Stimulated activated CD4-positive, alpha-beta T cell treated with anti-CD3 and anti-CD28 coated beads, Interleukin-12 subunit alpha, Interleukin-12 subunit beta, amount 100 ng/mL, for 4 hours (primary cell): ENCODE results near the gene MYRIP.

Experiments used
- DNase-seq: peaks from one replicate; pipeline ENCODE4 v3.0.0-alpha.2; 2020

The MYRIP gene

DNA sequence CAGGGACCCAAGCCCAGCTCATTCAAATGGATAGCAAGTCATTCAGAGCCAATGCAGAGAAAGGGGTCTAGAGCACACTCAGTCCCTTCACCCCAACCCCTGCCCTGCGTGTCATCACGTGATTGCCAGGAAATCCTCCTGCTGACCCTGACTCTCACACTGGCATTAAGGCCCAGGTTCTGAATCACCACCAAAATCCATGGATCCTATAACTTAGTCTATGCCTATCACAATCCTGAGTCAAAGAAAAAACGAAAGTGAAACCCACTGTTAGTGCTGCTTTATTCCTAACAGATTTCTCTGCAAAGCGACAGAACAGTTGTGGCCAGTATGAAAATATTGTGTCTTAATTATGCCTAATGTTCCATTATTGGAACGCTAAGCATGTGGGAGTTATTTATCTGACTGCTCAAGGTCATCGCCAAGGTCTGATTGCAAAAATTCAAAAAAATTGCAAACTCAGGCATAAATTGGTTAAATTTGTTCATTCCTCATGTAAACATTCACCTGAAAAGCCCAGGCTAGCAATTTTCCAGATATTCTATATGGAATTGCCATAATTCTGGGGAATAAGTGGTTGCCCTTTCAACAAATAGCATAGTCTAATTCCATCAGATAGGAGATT lies 391.4 kb downstream of the MYRIP start:
- no peak for DNase-seq

- DNase-seq: no peak
Observed at GRCh38 chr3:40201770-40202169, 392.4 kb downstream of the MYRIP start.

DNA sequence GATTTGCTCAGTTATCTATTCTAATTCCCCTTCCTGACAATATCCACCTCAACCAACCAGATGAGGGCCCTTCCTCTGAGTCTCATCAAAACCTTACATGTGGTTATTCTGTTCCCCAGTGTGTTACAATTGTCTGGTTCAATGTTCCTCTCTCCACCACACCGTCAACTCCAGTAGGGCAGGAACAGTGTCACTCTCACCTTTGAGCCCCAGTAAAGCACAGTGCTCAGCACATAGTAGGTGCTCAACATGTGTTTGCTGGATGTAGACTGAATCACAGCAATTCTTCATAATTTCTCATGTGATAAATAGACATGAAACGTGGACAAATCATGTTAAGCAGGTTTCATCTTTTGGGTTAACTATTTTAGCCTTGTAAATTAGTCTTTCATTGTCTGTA lies 397.1 kb downstream of the MYRIP start:
- no peak for DNase-seq

- no peak for DNase-seq
Observed at GRCh38 chr3:40207796-40208195, 398.4 kb downstream of the MYRIP start.

DNA sequence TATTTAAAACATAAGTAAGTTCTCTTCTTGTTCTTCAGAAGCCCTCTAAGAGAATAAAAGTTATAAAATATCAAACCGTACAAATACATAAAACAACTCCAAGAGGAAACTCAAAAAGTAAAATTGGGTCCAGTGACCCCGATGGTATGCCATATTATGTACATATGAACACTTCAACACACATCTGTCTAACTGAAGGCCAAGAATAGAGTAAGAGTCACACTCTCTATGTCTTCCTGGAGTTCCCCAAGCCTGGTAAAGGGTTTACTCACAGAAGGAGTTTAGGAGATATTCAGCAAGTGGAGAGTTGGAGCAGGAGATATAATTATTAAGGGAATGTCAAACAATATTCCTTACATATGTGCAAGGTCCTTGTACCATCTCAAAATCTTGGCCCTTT lies 398.8 kb downstream of the MYRIP start:
- DNase-seq: no peak

DNA sequence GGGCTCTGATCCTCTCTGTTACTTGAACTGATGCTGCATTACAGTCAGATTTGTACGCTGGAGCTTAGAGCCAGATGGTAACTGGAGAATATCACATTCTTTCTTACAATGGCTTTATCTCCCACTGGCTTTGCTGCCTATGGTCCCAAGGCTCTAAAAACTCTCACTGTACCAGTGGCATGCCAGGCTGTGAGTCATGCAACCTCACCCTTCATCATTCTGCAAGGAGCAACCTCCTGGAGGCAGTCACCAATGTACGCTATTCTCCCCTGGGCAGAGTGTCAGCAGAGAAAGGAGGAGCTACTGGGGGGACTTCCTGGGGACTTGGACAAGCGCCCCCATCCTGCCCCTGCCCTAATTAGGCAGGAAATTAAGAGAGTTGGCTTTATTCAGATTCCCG lies 402.2 kb downstream of the MYRIP start:
- no peak for DNase-seq

DNA sequence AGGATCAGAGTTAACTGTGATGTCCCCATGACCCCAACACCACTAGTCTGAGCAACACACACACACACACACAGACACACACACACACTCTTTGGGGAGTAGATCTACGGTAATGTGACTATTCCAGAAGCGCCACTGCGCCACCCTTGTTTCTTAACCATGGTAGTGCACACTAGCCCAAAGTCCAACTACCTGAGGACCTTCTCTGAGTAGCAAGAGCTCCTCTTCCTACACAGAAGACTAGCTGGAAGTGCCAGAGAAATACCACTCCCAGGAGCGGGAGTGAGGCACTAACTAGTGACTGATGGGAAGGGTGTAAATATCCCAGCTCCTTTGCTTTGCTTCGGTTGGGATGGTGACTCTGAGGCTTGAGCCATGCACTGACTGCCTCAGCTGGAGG lies 404.1 kb downstream of the MYRIP start:
- no peak for DNase-seq

- DNase-seq: no peak
Observed at GRCh38 chr3:40215015-40215414, 405.6 kb downstream of the MYRIP start.

DNA sequence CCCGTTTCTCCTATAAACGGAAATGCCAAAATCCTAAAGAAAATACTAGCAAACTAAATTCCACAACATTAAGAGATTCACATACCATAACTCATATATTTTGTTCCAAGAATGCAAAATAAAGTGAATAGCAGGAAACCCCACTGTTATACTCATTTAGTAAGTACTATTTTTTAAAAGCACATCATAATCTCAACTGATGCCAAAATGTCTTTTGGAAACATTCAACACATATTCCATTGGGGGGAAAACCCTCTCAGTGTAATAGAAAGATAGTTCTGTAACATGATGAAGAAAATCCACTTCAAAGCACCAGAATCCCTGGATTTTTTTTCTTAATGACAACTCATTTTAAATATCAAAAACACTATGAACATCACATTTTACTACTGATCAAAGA lies 407.1 kb downstream of the MYRIP start:
- no peak for DNase-seq

- DNase-seq: no peak
Observed at GRCh38 chr3:40223856-40224255, 414.4 kb downstream of the MYRIP start.

- DNase-seq: no peak
Observed at GRCh38 chr3:40224796-40225515, 415.5 kb downstream of the MYRIP start.

- no peak for DNase-seq
Observed at GRCh38 chr3:40226636-40227035, 417.2 kb downstream of the MYRIP start.

- no peak for DNase-seq
Observed at GRCh38 chr3:40228792-40229350, 419.5 kb downstream of the MYRIP start.

DNA sequence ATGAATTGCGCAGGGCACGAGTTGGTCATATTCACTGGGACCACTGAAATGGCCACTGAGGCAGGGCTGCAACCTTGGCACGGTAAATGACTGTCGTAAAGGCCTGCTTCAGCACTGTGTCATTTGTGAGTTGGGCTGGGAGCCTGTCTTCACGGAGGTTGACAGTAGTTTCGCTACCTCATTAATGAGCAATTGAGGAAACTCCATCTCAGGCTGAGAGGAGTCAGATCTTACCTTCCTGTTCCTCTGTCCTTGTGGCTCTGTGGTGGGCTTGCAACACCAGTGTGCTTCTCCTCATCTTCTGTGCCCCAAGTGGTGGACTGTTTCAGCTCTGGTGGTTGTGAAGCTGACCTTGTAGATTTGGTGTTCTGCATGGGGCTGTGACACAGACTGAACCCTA lies 420.0 kb downstream of the MYRIP start:
- no peak for DNase-seq

- DNase-seq: no peak
Observed at GRCh38 chr3:40229963-40230362, 420.6 kb downstream of the MYRIP start.

- no peak for DNase-seq
Observed at GRCh38 chr3:40230382-40230781, 421.0 kb downstream of the MYRIP start.

DNA sequence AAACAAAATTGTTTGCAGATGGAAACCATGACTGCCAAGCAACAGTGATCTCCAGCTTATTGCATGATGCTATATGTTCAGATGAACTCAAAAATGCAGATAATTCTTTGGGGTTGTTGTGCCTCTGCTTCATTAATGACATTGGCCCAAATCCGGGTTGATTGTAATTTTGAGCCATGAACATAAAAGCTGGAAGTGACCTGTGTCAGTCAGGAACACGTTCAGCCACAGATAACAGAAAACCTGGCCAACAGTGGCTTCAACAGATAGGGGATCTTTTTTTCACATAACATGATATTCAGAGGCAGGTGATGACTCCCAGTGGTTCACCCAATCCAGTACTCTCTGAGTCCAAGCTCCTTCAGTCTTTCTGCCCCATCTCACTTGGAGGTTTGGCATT lies 423.2 kb downstream of the MYRIP start:
- no peak for DNase-seq

GRCh38 chr3:40237159-40237558 lies 427.8 kb downstream of the MYRIP start:
- no peak for DNase-seq

DNA sequence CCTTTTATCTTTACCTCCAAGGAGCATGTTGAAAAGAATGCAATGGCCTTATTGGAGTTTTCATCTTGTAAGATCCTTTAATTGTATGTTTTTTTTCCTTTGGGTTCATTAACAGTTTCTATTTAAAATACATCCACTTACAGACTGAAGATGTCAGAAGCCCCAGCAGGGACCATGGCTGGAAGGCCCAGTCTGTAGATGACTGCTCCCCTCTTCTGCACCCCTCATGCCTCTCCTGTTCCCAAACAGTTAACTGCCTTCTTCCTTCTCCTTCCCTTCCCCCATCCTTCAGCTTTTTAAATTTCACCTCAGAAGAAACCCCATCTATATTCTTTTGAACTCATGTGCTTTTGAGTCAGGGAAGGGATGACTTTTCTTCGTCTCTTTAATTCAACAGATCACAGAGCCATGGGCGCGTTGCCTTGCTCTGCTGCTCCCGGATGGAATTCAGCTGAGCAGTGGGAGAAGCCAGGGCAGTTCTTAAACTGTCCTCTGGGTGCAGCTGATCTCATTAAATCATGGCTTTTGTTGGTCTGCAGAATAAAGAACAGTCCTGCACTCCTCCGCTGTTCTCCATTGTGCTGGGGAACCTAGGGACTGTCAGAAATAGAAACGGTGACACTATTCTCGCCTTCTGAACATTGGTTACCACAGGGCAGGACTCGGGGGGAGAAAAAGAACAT lies 428.6 kb downstream of the MYRIP start:
- no peak for DNase-seq

GRCh38 chr3:40240921-40241320 lies 431.5 kb downstream of the MYRIP start:
- DNase-seq: no peak

DNA sequence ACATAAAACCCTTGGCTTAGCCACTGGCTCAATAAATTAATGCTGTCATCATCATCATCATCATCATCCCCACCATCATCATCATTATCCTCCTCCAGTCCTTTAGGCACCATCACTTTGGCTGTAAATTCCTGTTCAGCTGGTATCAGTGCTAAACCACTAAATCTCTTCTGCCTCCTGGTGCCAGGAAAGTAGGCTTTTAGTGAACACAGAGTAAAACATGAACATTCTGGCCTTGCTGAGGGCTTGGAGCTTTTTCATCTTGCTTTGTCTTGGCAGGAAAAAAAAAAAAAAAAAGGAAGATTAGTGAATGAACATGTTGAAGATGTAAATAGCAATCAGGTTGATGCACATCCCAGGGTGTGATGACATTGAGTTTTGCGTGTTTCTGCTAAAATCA lies 432.8 kb downstream of the MYRIP start:
- no peak for DNase-seq

DNA sequence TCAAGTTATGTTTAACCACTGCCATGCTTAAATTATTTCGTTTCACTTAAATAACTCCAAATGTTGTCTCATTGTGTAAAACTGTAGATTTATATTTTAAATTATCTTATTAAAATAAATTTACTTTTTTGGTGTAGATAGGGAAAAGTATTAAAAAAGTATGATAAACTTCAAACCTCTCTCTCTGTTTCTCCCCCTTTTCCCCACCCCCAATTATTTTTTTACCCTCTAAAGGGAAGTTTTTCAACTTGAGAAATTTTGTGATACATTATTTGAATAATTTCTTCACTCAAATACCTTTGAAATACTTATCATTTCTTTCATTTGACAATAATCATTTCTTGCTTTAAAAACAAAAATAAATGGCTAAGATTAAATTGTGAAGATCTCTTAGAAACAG lies 433.2 kb downstream of the MYRIP start:
- DNase-seq: no peak

GRCh38 chr3:40243056-40243455 lies 433.6 kb downstream of the MYRIP start:
- no peak for DNase-seq
